Measurements from ENCODE around the gene AMH. TPM values are rescaled to one million over a fixed set of nuclear protein-coding genes. Genes with fewer than 3 reads are reported as not detected.
A peak's percentile ranks its signal among the peaks of the same experiment; 100 is the strongest.

The AMH gene
- total RNA-seq, 1 donor from 2014 or later = 4.8 TPM

- ChIA-PET POLR2A (interaction anchor here (0.6 to 1.4 kb wide), 7 partner anchors 8 to 358 kb away, joined by 3 to 10 read pairs (median 5); partner anchors contain the start of genes GADD45B and TIMM13), CTCF (interaction anchor here (1.2 kb wide), 1 partner anchor 13 kb away, joined by 3 read pairs; no protein-coding TSS in a partner anchor)
- H3K4me1 Mint-ChIP-seq = peaks cover 46% of the 10 kb centered on the region
- H3K27me3 Mint-ChIP-seq = no peaks in the 10 kb centered on the region
- peak overlapping the region; percentile 88 for H3K27ac Mint-ChIP-seq
- intact Hi-C loops (cut with micrococcal nuclease) = no loop called here
- DNase-seq (peak; percentile 58), ATAC-seq (ENCODE audit: low read depth) (peak; percentile 14)
- H3K4me3 Mint-ChIP-seq = peak overlapping the region; percentile 60
- H3K36me3 Mint-ChIP-seq (ENCODE audit: low read depth) = peaks cover 9% of the 10 kb centered on the region
- TF ChIP-seq, protein P1, sequence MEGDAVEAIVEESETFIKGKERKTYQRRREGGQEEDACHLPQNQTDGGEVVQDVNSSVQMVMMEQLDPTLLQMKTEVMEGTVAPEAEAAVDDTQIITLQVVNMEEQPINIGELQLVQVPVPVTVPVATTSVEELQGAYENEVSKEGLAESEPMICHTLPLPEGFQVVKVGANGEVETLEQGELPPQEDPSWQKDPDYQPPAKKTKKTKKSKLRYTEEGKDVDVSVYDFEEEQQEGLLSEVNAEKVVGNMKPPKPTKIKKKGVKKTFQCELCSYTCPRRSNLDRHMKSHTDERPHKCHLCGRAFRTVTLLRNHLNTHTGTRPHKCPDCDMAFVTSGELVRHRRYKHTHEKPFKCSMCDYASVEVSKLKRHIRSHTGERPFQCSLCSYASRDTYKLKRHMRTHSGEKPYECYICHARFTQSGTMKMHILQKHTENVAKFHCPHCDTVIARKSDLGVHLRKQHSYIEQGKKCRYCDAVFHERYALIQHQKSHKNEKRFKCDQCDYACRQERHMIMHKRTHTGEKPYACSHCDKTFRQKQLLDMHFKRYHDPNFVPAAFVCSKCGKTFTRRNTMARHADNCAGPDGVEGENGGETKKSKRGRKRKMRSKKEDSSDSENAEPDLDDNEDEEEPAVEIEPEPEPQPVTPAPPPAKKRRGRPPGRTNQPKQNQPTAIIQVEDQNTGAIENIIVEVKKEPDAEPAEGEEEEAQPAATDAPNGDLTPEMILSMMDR (IDR thresholded peaks at IDR 0.05) = no peak
- no peaks in the 10 kb centered on the region for H3K9me3 Mint-ChIP-seq
Observed at GRCh38 chr19:2266183-2266993, 17.3 kb downstream of the AMH start.

DNA sequence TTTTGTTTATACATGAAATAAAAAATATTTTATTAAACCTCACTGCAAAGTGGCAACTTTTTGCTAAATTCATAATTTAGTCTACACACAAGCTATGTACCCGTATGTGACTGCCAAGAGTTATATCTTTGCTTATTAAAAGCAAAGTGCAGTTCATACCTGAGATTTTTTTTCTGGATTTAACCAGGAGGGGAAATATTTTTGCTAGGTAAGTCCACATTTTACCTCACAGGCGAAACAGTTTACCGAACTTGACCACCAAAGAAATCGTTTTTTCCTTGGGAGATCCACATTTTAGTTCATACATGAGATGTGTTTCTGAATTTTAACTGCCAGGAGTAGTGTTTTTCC lies 19.3 kb downstream of the AMH start:
- POLR2A ChIA-PET = interaction anchor here (0.6 to 7.8 kb wide), 4 partner anchors 8 to 291 kb away, joined by 3 to 131 read pairs (median 50); partner anchors contain the start of genes AMH and JSRP1
- CTCF ChIA-PET = no interaction called here
- intact Hi-C loops (cut with micrococcal nuclease) = no loop called here

GRCh38 chr19:2268861-2269243 lies 19.7 kb downstream of the AMH start:
- intact Hi-C loops (cut with micrococcal nuclease) = loop anchor here (1.0 kb wide), 3 partner anchors 11 to 406 kb away; partner anchors contain the start of genes KLF16, PLEKHJ1 and SF3A2
- POLR2A ChIA-PET = interaction anchor here (0.7 to 7.8 kb wide), 6 partner anchors 9 to 352 kb away, joined by 3 to 131 read pairs (median 56); partner anchors contain the start of genes AMH, JSRP1, PLEKHJ1 and SF3A2
- CTCF ChIA-PET = no interaction called here
- Mint-ChIP-seq H3K27me3 (no peaks in the 10 kb centered on the region), H3K4me3 (peak overlapping the region; percentile 92), H3K36me3 (ENCODE audit: low read depth) (peaks cover 28% of the 10 kb centered on the region), H3K9me3 (no peaks in the 10 kb centered on the region), H3K4me1 (peaks cover 59% of the 10 kb centered on the region), H3K27ac (peak overlapping the region; percentile 91)
- ATAC-seq (ENCODE audit: low read depth) (no peak), DNase-seq (no peak)
- TF ChIP-seq, protein P1 (IDR thresholded peaks at IDR 0.05) = no peak

More for the DNA sequence above, 19.3 kb downstream of the AMH start:
- peak overlapping the region; percentile 92 for H3K4me3 Mint-ChIP-seq
- peaks cover 25% of the 10 kb centered on the region for H3K36me3 Mint-ChIP-seq (ENCODE audit: low read depth)
- H3K27me3 Mint-ChIP-seq = no peaks in the 10 kb centered on the region
- H3K9me3 Mint-ChIP-seq = no peaks in the 10 kb centered on the region
- H3K4me1 Mint-ChIP-seq = peaks cover 59% of the 10 kb centered on the region
- peak overlapping the region; percentile 37 for H3K27ac Mint-ChIP-seq
- no peak for ATAC-seq (ENCODE audit: low read depth)
- no peak for DNase-seq
- TF ChIP-seq, protein P1 (IDR thresholded peaks at IDR 0.05) = no peak

DNA sequence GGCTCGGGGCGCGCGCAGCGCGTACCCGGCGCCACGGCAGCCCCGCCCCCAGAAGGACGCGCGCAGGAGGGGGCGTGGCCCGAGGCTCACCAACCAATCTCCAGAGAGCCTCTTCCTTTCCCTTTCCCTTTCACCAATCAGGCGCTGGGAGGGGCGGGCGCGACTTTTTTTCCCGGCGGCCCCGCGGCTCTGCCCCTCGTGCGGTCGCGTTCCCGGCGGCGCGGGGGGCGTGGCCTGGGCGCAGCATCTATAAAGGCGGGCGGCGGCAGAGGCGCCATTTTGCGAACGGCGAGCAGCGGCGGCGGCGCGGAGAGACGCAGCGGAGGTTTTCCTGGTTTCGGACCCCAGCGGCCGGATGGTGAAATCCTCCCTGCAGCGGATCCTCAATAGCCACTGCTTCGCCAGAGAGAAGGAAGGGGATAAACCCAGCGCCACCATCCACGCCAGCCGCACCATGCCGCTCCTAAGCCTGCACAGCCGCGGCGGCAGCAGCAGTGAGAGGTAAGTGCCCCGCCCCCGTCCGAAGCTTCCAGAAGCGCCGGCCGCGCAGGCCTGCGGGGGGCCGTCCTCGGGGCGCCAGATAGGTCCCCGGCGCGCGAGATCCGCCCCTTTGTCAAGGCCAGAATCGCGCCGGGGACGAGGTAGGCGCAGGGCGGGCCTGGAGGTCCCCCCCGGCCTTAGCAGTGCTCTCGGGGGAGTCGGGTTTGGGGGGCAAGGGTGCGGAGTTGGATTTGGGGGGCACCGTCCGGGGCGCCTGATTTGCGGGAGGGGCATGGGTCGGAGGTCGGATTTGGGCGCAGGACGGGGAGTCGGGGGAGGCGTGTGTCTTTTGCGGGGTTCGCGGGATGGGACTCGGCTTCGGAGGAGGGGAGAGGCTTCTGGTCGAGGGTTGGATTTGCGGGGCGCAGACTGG lies 20.4 kb downstream of the AMH start:
- Mint-ChIP-seq H3K27me3 (no peaks in the 10 kb centered on the region), H3K9me3 (no peaks in the 10 kb centered on the region), H3K4me3 (peak overlapping the region; percentile 92), H3K36me3 (ENCODE audit: low read depth) (peaks cover 34% of the 10 kb centered on the region), H3K4me1 (peaks cover 60% of the 10 kb centered on the region), H3K27ac (peak overlapping the region; percentile 91)
- DNase-seq = peak; percentile 100
- peak; percentile 67 for ATAC-seq (ENCODE audit: low read depth)
- ChIA-PET CTCF (interaction anchor here (0.5 to 1.0 kb wide), 2 partner anchors 46 to 124 kb away, joined by 3 read pairs; no protein-coding TSS in a partner anchor), POLR2A (interaction anchor here (0.6 to 7.8 kb wide), 26 partner anchors 9 to 861 kb away, joined by 4 to 131 read pairs (median 7); partner anchors contain the start of genes AMH, AP3D1, DOT1L and GADD45B)
- intact Hi-C loops (cut with micrococcal nuclease) = loop anchor here (1.0 to 5.0 kb wide), 4 partner anchors 11 to 406 kb away; partner anchors contain the start of genes GADD45B, KLF16, PLEKHJ1 and SF3A2
- TF ChIP-seq, protein P1 (IDR thresholded peaks at IDR 0.05) = no peak
